KG1 (cell line): Measurements from ENCODE around the gene XRRA1.
"Not testable (repeated sequence)": the region's sequence is repeated elsewhere in the genome, so short reads cannot be mapped to it uniquely, and the experiment has no call there.

Experiments used
- DNase-seq: peaks from one replicate; lab custom pipeline; 2025; lab: John Stamatoyannopoulos, UW

XRRA1 gene

DNA sequence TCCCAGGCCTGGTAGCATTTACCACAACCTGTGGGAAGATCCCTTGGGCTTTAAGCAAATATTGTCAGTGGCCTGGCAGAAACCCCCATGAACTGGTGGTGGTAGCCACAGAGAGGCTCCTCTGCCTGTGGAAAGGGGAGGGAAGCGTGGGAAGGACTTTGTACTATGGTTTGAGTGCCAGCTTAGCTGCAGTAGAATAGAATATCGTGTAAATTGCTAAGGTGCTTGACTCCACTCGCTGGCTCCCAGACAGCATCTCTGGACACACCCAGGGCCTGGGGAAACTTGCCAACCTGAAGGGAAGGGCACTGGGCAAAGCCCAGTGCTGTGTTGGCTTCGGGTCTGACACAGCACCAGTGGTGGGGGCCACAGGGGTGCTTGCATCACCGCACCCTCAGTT lies 52.6 kb downstream of the XRRA1 start:
- no peak for DNase-seq

- no peak for DNase-seq
These were observed 53.4 kb downstream of the XRRA1 start for GRCh38 chr11:74895340-74896116.

DNA sequence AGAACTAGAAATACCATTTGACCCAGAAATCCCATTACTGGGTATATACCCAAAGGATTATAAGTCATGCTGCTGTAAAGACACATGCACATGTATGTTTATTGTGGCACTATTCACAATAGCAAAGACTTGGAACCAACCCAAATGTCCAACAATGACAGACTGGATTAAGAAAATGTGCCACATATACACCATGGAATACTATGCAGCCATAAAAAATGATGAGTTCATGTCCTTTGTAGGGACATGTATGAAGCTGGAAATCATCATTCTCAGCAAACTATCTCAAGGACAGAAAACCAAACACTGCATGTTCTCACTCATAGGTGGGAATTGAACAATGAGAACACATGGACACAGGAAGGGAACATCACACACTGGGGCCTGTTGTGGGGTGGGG lies 55.9 kb downstream of the XRRA1 start:
- DNase-seq: not testable (repeated sequence)

- no peak for DNase-seq
These were observed 71.8 kb downstream of the XRRA1 start for GRCh38 chr11:74877132-74877531.

- DNase-seq: no peak
These were observed 77.9 kb downstream of the XRRA1 start for GRCh38 chr11:74871037-74871436.

DNA sequence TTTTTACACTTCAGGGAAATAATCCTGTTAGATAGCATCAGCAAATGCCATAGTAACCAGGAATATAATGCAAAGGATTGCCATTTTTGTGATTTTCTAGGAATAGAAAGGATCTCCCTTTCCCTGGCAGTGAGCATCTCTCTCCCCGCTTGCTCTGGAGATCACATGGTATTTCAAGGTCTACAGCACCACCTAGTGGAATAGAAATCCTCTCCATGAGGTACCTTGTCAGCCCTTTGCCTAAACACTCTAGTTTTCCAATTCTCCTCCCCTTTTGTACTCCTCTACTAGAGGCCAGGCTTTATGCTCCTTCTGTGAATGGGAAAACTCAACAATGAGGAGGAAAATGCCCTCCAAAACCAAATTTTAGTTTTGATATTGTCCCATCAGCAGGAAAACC lies 78.4 kb downstream of the XRRA1 start:
- no peak for DNase-seq

- no peak for DNase-seq
These were observed 82.3 kb downstream of the XRRA1 start for GRCh38 chr11:74866557-74866956.

- no peak for DNase-seq
These were observed 85.5 kb downstream of the XRRA1 start for GRCh38 chr11:74863410-74863809.

DNA sequence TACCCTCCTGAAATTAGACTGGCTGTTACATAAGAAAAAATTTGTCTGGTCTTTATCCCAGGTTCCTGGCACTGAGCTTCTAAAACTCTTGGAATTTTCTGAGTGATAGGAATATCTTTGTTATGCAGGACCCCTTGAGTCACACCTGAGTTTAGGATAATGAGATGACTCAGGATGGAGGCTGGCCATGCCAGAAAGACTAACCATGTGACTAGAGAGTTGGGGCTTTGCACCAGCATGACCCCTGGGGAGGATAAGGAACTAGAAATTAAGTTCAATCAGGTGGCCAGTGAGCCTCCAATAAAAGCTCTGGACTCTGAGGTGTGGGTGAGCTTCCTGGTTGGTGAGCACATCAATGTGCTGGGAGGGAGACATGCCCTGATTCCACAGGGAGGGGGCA lies 88.1 kb downstream of the XRRA1 start:
- DNase-seq: no peak

GRCh38 chr11:74853223-74853622 lies 95.7 kb downstream of the XRRA1 start:
- DNase-seq: no peak

DNA sequence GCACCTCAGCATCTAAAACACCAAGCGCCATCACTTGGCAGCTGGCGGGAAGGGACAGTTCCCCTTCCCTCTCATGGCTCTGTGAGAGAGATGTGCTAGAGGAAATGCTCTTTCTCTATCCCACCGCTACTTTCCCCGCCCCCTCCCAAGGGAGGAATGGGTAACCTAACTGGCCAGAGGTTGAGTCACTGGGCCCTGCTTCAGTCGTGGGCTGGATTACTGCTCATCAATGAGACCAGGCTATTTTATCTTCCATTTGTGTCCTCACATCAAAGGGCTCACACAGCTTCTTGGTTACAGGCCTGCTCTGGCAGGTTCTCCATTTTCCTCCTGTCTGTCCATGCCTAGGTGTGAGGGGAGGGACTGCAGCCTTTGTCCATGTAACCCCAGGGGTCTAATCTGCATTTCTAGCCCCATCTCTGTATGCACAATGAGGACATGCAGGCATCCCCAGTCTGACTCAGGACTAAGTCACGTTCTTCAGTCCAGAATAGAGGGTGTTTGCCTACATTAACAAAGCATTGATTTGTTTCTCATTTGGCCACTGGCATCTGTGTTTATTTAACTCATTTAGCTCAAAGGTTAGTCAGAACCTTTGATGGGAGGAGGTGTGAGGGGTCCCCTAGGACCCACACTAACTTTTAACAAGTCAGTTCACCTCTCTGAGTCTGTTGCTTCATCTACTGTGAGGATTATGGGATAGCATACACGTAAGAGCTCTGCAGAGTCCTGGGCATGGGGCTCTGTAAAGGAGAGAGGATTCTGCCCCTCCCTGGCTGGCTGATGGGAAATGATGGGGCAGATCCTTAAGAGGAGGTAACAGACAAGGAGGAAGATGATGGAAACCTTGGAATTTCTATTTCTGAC lies 99.1 kb downstream of the XRRA1 start:
- DNase-seq: no peak

DNA sequence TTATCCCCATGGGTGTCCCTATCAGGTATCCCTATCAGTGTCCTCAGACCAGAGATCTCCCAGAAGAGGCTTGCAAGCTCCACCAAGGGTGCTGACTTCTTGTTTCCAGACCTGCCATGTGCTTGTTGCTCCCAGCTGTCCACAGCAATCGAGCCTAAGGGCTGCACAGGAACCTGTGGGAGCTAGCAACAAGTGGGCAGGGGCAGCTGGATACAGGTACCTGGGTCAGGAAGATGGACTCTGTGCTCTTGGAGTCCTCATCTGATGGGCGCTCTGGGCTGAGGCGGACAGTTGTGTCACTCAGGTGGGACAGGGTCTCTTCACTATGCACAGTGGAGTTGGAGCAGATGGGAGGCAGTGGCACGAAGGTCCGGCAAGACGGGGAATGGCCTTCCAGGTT lies 101.0 kb downstream of the XRRA1 start:
- no peak for DNase-seq

- no peak for DNase-seq
These were observed 101.5 kb downstream of the XRRA1 start for GRCh38 chr11:74847395-74847794.

- no peak for DNase-seq
These were observed 102.1 kb downstream of the XRRA1 start for GRCh38 chr11:74846770-74847169.

DNA sequence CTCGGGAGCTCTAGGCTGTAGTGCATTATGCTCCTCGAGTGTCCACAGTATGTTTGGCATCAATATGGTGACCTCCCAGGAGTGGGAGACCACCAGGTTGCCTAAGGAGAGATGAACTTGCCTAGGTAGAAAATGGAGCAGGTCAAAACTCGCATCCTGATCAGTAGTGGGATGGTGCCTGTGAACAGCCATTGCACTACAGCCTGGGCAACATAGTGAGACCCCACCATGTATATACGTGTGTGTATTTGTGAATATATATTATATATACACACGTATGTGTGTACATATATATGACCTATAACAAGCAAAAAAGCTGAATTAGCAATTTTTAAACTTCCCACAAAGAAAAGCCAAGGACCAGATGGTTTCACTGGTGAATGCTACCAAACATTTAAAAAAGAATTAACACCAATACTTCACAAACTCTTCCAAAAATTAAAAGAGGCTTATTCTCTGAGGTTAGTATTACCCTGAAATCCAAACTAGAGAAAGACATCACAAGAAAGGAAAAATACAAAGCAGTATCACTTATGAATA lies 102.8 kb downstream of the XRRA1 start:
- no peak for DNase-seq

DNA sequence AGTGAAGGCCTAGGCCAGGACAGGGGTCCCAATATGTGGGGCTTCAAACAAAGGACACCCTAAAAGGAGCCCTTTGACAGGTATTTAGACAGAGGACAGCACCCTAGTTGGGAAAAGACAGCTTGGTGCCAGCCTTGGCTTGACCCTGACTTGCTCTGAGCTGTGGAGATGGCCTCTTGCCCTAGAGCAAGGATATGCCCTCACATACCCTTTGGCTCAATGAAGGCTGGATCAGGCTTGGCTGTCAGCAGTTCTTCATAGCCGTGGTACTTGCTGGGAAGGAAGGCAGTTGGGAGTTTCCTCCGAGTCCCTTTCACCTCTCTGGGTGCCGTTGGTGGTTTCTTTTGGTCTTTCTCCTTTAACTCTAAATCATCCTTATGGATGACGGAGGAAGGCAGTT lies 104.0 kb downstream of the XRRA1 start:
- DNase-seq: no peak

DNA sequence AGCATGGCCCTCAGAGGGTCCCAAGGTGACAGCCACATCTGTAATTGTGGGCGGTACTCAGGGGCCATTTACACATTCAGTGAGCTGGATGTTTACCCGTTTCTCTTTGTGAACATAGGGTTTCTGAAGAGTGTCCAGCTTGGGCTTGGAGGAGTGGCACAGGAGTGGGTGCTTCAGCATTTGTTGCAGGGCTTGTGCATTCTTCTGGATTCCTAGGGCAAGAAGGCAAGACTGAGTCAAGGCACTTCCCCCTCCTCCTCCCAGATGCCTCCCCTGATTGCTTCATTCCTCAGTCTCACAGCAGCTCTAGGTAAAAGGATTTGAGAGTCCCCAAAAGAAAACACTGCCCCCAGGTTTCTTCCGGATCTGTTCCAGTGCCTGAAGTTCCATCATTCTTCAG lies 104.8 kb downstream of the XRRA1 start:
- no peak for DNase-seq

DNA sequence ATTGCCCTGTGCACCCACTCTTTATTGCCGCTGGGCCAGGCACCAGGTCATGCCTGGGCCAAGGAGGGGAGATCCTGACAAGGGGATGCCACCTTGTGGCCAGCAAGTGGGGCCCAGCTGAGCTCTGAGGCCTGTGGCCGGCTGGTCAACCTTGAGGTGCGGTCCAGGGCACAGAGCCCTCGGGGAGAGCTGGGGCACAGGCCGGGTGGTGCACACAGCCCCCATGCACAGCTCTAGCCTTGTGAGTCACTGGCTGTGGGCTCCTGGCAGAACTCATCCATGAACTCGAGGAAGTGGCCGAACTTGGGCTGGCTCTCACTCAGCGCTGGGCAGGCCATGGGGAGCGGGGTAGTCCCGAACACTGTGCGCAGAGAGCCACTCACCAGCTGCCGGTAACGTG lies 105.9 kb downstream of the XRRA1 start:
- no peak for DNase-seq

- DNase-seq: no peak
These were observed 108.4 kb downstream of the XRRA1 start for GRCh38 chr11:74840486-74840885.

- no peak for DNase-seq
These were observed 108.9 kb downstream of the XRRA1 start for GRCh38 chr11:74839971-74840370.

DNA sequence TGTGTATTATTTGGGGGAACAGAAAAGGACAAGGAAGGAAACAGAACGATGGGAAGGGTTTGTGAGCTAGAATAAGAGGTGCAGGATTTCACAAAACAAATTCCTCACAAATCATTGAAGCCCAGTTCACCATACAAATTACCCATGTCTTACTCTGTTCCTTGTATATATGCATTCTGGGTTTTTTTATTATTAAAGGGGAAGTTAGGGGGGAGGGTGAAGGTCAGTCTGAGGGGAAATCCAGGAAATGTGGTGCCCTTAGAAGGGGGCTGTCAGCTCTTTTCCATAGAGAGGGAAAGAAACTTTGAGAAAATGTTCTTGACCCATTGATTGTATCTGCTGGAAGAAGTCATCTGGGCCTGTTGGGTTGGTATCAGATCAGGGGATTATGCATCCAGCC lies 109.4 kb downstream of the XRRA1 start:
- no peak for DNase-seq

DNA sequence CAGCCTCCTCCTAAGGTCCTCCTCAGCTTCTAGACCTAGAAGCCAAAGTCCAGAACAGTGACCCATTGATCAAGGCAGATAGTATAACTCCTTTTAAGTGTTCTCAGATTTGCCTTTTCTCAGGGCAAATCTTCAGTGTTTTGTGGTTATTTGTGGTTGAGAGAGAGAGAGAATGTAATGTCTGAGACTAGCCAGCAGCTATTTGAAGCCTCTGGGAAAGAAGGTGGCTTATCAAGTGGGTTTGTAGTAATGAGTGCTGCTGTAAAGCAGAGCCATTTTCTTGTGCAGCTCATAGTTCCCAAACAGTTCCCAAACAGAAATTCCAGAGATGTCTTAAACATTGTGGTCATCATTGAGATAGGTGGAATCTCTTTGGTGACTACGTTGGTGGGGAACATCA lies 110.7 kb downstream of the XRRA1 start:
- no peak for DNase-seq

GRCh38 chr11:74837191-74837590 lies 111.7 kb downstream of the XRRA1 start:
- no peak for DNase-seq
